GF-D8 (cell line): Measurements from ENCODE around the gene G6PC1.

Experiments
- DNase-seq: peaks from one replicate; lab custom pipeline; 2025; lab: John Stamatoyannopoulos, UW

Gene G6PC1

DNA sequence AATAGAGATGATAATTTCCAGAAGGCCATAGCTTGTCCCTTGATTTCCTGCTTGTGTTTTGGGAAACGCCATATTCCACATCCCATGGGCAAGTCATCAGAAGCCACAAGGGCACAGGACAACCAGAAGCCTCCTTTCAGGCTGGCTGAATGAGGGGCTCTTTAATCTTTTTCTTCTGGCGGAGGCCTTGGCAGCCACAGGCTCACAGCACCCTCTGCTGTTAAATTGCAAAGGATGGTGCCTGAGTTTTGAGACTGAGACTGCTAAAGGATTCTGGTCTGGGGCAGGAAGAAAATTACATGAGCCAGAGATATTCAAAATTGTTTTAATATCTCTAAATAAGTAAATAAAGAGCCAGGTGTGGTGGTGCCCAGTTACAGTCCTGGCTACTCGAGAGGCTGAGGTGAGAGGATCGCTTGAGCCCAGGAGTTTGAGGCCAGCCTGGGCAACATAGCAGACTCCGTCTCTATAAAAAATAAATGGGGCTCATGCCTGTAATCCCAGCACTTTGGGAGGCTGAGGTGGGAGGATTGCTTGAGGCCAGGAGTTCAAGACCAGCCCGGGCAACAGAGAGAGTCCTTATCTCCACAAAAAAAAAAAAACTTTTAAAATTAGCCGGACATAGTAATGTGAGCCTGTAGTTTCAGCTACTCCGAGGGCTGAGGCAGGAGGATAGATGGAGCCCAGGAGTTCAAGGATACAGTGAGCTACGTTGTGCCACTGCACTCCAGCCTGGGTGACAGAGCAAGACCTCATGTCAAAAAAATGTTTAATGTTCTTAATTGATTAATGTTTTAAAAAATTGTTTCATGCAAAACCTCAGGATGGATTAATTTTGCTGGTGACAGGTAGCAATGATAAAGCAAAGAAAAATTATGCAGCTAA lies 37.4 kb downstream of the G6PC1 start:
- no peak for DNase-seq

DNA sequence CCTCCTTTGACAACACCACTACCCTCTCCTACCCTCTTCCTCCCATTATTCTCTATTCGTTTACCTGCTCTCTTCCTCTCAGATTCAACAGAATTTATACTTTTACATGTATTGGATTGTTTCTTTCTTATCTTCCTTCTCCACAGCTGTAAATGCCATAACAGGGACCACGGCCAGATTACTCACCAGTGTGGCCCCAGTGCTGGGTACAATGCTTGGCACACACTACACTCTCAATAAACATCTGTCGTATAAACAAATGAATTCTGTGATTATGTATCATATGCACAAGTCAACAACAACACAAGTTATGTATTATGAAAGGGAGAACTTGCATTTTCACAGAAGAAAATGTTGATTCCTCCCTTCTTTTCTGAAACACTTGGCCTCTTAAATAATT lies 43.6 kb downstream of the G6PC1 start:
- DNase-seq = no peak

DNA sequence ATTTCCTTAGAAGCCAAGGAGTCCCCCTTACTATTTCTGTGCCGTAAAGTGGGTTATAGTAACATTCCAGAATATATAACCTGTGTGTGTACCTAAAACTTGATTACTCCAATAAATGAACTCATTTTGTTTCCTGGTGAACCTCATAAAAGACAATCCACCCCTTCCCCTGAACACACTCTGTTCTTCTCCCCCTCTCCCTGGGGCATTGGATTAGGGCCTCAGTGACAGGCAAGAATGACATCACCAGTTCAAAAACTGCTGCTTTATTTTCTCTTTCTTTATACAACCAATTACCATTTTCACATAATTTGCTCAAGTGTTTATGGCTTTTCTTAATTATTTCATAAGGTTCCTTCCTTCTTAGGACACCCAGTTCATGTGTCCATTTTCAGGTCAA lies 46.2 kb downstream of the G6PC1 start:
- DNase-seq = no peak

DNA sequence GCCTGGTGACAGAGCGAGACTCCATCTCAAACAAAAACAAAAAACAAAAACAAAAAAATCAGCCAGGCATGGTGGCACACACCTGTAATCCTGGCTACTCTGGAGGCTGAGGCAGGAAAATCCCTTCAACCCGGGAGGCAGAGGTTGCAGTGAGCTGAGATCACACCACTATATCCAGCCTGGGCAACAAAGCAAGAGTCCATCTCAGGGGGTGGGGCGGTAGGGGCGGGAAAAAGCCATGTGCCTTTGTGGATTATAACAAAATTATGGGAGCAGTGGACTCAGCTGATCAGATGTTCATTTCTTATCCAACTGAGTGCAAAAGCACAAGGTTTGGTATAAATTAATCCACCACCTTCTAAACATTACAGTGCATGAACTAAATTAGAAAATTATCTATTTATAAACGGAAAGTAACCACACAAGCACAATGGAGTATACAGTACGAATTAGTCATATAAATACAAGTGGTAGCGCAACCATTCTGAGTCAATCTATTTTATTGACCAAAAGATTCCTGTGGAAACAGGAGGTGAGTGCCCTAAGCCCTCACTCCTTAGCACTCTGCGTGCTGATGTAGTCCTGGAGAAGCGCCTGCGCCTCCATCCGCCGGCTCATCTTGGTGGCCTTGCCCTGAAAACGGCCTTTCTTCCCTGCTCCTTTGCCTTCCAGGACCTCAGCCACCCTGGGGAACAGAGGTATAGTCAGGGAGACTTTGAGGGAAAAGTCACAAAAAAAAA lies 49.6 kb downstream of the G6PC1 start:
- DNase-seq = no peak
